GM18511 (cell line): ENCODE data around the gene CHI3L1.

Experiments
- ATAC-seq: cut with Tn5 transposase; IDR thresholded peaks from one replicate; pipeline ENCODE4 v1.9.1; 2021; ENCODE audit warnings: mild to moderate bottlenecking, moderate library complexity; ENCODE audit not compliant: unreplicated experiment

CHI3L1 gene

DNA sequence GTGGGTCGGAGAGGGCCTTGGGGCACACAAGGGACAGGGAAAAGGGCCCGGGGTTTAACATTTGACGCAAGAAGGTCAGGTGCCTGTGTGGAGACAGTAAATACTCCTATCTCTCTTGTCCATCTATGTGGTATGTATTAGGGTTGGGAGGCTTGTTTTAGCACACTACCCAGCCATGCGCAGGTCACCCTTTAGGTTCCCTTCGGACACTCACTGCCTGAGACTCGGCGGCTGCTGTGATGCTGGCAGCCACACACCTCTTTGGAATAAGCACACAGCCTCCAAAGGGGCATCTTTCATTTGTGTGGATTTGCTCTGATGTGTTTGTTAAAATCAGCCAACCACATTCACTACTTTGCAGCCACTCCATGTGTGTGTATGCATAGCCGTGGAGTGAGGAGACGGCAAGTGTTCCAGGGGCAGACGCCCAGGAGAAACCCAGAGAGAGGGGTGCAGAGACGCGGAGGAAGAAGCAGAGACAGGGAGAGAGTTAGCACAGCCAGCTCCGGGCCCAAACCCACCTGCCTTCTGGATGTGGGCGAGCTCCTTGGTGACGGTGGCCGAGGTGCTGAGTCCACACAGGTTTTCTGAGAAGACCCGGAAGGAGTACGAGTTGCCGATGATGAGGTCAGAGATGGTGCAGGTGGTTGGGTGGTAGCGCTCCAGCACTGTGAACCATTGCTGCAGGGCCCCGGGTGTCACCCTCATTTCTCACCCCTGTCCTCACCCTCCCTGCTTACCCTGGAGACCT lies 16.6 kb downstream of the CHI3L1 start:
- ATAC-seq, result no peak

DNA sequence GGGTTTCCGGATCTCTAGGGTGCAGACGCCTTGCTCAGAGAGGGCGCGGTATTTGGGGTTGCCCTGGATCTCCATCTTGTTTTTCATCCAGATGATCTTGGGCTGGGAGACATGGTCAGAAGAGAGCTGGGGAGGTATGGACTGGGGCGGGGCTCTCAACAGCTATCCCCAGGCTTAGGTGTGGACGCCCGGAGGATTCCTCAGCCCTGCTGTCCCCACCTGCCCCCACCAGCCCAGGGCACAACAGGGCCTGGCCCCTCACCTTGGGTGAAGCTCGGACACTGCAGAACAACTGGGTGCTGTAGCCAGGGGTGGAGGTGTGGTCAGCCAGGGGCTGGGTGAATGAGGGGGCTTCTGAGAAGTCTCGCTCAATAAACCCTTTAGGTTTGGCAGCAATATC lies 17.5 kb downstream of the CHI3L1 start:
- no peak for ATAC-seq

DNA sequence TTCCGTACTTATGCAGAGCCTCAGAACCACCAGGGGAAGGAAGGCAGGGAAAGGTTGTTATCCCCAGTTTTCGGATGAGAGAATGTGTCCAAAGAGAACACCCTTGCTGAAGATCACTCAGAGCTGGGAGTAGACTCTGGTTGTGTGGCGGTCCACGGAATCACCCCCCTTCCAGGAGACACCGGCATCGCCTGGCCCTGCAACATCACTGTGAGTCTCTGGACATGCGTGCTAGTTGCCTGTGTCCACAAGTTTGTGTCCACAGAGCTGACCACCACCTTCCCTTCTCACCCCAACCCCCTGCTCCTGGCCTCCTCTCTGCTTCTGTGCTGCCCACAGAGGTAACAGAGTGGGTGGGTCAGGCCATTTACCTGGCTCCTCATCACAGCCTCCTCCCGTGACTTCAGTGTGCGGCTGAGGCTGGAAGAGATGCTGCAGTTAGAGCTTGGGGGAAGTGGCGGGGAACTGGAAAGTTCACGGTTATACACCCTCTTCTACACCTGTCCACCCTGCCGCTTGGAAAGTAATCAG lies 18.2 kb downstream of the CHI3L1 start:
- no peak for ATAC-seq

DNA sequence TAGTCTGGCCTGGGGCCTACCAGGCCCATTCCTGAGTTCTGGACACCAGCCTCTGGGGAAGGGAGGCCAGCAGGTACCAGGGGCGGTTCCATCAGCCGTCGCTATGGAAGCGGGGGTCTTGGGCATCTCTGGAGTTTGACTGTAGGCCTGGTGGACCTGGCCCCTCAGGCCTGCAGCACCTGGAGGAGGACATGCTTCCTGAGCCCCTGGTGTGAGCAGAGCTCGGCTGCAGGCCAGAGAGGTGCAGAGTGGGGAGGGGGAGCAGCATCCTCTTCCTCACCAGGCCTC lies 18.6 kb downstream of the CHI3L1 start:
- no peak for ATAC-seq

DNA sequence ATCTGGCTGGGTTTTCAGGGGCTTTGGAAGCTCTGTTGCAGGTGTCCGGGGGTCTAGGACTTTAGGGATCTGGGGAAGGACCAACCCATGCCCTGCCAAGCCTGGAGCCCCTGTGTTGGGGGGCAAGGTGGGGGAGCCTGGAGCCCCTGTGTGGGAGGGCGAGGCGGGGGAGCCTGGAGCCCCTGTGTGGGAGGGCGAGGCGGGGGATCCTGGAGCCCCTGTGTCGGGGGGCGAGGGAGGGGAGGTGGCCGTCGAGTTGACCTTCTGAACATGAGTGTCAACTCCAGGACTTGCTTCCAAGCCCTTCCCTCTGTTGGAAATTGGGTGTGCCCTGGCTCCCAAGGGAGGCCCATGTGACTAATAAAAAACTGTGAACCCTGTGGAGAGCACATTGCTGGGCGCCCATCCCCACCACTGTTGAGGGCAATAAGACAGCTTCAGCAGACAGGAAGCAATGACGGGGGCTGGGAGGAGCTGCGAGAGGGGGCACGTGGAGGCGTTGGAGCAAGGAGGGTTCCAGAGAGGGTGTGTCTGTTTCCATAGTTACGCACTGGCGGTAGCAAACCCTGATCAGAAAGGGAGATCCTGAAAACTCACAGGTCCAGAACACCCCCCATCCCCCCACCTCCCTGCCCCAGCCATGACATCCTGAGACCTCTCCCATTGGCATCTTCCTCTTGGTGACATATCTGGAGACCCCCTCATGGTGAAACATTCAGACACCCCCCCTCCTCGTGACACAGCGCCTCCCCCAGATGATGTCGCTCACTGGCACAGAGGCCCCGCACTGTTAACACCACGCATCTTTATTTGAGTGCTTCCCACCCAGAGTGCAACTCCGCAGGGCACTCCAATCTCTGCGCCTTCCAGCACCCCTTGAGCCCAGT lies 19.2 kb downstream of the CHI3L1 start:
- no peak for ATAC-seq

DNA sequence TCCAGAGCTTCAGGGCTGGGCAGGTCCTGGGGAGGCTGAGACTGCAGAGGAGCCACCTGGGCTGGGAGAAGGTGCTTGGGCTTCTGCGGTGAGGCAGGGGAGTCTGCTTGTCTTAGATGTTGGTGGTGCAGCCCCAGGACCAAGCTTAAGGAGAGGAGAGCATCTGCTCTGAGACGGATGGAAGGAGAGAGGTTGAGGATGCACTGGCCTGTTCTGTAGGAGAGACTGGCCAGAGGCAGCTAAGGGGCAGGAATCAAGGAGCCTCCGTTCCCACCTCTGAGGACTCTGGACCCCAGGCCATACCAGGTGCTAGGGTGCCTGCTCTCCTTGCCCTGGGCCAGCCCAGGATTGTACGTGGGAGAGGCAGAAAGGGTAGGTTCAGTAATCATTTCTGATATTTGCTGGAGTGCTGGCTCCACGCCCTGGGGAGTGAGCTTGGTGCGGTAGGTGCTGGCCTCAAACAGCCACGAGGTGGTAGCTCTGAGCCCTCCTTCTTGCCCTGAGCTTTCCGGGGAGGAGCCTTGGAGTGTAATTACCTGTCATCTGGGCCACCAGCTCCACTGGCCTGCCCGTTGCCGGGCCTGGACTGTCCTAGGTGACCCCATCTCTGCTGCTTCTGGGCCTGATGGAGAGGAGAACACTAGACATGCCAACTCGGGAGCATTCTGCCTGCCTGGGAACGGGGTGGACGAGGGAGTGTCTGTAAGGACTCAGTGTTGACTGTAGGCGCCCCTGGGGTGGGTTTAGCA lies 20.1 kb downstream of the CHI3L1 start:
- ATAC-seq, result no peak

DNA sequence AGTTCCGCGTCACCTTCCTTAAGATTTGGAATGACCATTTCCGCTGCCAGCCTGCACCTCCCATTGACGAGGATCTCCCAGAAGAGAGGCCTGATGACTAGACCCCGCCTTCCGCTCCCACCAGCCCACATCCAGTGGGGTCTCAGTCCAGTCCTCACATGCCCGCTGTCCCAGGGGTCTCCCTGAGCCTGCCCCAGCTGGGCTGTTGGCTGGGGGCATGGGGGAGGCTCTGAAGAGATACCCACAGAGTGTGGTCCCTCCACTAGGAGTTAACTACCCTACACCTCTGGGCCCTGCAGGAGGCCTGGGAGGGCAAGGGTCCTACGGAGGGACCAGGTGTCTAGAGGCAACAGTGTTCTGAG lies 20.7 kb downstream of the CHI3L1 start:
- ATAC-seq, result no peak

DNA sequence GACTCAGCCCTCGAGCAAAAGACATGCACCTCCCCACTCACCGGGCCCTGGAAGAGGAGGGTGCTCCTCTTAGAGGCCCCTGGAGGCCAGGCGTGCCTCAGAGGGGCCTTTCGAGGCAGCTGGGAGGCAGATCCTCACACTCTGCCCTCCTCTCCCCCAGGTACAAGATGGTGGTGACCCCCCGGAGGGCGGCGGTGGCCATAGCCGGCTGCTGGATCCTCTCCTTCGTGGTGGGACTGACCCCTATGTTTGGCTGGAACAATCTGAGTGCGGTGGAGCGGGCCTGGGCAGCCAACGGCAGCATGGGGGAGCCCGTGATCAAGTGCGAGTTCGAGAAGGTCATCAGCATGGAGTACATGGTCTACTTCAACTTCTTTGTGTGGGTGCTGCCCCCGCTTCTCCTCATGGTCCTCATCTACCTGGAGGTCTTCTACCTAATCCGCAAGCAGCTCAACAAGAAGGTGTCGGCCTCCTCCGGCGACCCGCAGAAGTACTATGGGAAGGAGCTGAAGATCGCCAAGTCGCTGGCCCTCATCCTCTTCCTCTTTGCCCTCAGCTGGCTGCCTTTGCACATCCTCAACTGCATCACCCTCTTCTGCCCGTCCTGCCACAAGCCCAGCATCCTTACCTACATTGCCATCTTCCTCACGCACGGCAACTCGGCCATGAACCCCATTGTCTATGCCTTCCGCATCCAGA lies 21.3 kb downstream of the CHI3L1 start:
- ATAC-seq, result no peak

DNA sequence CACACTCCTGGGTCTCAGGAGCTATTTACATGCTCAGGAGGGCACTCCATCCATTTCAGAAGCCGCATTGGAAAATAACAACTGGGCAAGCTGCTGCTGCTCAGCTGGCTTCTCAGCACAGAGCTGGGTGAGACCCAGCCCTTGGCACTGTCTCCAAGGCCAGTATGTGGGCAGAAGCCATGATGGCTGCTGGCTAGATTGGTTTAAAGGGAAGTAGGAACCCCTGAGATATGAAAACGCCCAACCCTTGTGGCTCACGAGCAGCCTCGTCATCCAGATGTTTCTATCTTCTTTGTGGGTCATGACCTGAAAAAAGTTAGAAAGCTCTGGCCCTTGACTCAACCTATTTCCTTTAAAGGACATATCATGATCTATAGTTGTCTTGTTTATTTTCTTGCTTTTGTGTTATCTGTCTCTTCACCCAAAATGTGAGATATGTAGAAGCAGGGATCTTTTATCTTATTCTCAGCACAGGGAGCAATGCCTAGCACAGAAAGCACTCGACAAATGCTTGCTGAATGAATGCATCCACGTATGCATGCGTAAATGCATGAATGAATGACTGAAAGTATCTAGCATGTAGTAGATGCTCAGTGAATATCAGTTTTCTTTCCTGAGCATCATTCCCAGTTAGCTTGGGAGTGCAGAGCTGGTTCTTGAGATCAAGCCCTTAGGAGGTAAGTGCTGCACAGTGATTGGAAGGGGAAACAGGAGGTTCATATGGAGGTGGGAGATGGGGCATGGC lies 22.4 kb downstream of the CHI3L1 start:
- ATAC-seq, result no peak

DNA sequence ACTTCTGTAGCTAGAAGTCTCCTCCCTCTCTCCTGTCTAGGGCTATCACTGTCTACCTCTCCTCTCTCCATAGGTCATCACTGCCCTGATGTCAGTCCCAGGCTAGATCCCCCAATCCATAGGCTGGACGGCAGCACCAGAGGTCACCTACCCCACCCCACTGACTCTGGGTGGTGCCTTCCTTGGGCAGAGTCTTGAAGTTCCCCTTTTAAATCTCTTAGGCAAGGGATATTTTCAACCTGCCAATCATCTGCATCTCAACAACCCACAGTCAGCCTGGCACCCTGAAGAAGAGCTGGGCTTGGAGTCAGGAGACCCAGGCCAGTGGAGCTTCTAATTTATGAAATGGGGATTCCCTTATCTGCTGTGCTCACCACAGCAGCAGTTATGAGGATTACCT lies 24.1 kb downstream of the CHI3L1 start:
- ATAC-seq, result no peak

DNA sequence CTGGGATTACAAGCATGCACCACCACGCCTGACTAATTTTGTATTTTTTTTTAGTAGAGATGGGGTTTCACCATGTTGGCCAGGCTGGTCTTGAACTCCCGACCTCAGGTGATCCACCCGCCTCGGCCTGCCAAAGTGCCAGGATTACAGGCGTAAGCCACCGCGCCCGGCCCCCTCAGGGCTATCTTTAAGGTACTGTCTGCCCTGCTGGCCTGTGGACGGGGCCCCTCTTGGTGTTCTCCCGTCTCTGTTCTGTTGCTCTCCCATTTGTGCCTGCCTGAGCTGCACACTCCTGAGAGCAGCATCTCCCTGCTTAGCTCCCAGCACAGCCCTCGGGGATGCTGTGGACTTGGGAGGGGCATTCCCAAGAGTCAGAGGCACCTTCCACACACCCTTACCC lies 24.8 kb downstream of the CHI3L1 start:
- ATAC-seq, result no peak

DNA sequence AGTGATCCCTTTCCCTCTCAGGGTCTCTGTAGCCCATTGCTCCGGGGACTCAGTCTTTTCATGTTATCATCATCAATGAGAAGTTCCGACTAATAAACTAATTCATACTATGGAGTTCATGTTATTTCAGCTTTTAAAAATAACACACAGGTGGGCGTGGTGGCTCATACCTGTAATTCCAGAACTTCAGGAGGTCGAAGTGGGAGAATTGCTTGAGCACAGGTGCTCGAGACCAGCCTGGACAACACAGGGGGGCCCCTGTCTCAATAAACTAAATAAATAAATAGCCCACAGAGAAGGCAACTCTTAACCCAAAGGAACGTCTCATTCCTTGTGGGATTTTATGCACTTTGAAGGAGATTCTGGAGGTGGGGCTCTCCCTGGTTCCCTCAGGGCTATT lies 25.3 kb downstream of the CHI3L1 start:
- no peak for ATAC-seq

DNA sequence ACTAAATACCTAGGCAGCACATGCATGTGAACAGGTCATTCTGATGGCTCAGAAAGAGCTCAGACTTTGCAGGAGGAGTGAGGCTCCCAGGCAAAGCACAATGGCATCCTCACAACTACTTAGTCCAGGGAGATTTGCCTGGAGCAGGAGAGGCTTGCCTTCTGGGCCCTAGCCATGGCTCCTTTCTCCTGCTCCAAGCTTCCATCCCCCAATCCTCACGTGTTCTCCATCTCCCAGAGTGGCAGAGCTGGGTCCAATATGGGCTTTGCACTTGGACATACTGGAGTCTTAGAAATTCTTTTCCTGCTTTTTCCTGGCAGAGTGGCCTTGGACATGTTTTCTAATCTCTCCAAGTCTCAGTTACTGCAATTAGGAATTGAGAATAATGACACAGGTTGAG lies 26.7 kb downstream of the CHI3L1 start:
- ATAC-seq, result no peak

DNA sequence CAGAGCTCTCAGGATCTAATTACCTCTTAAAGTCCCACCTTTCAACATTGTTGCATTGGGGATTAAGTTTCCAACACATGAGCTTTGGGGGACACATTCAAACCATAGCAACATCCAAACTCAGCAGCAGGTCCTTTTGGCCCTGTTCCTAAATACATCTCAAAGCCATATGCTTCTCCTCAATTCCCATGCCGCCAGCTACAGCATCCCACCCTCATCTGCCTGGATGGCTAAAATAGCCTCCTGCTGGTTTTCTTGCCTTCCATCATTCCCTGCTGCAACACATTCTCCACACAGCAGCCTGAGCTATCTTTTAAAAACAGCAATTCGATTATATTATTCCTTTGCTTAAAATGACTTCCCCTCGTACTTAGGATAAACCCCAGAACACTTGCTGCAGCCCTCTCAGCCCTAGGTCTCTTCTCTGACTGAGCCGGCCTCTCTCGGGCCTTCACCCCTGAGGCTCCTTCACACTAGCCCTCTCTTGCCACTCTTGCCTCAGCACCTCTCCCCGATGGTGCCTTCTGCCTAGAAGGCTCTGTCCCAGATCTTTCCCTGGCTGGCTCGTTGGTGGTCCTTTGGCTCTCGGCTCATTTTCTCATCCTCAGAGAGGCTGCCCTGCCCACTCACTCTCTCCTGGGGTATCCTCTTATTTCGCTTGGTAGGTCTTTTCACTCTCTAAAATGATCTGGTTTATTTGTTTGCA lies 27.4 kb downstream of the CHI3L1 start:
- ATAC-seq, result no peak

DNA sequence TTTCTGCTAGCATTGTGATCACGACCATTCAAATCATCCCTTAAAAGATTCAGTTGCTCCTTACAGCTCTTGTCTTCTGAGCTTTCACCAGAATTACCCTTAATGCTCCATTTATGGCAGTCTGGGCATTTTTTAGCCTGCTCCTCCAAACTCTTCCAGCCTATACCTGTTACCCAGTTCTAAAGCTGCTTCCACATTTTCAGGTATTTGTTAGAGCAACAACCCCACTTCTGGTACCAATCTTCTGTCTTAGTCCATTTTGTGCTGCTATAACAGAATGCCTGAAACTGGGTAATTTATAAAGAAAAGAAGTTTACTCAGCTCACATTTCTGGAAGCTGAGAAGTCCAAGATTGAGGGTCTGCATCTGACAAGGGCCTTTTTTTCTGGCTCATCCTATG lies 28.1 kb downstream of the CHI3L1 start:
- no peak for ATAC-seq

DNA sequence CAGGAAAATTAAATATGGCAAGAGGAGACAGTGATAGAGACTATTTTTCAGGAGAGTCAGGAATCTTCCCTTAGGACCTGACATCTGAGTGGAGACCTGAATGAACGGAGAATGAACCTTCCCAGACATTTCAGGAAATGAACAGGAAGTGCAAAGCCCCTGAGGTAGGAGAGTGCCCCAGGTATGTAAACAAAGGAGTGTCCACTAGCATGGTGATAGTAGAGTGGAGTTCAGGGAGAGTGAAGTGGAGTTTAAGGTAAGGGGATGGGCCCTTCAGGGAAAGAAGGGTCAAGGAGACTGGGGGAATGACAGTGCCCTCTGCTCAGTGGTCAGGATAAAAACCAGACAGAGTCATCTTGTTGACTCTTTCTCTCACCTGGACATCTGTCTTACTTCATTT lies 30.2 kb downstream of the CHI3L1 start:
- no peak for ATAC-seq

DNA sequence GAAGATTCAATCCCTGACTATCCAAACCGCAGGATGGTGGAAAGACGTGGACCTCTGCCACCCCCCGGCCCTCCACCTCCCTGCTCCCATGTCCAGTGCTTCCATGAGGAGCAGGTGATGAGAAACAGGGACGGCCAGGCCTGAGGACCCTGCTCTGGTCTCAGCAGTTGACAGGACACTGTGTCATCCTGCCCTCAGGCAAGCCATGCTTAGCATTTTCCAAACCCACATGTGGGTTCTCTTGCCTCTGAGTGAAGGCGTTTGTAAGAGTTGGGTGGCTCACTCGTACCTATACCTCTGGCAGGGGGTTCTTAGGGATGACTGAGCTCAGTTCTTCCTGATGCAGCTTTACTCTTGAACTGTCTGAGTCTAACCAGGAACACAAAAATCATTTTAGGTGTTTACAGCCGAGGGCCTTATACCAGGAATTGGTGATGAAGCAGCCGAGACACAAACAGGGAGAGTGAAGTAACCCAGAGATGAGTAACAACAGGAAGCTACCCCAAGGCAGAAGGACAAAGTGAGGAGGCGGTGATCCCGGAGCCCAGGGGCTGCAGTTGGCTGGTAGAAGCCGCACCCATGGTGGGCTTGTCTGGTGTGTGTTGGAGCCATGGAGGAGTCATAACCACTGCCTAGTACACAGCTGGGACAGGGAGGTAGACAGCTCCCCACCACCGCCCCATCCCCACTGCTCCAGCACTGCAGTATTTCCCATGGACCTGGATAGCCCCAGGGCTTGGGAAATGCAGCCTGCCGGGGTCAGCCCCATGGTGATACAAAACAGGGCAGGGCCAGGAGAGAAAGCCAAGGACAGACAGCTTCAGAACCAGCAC lies 32.3 kb downstream of the CHI3L1 start:
- ATAC-seq, result no peak

DNA sequence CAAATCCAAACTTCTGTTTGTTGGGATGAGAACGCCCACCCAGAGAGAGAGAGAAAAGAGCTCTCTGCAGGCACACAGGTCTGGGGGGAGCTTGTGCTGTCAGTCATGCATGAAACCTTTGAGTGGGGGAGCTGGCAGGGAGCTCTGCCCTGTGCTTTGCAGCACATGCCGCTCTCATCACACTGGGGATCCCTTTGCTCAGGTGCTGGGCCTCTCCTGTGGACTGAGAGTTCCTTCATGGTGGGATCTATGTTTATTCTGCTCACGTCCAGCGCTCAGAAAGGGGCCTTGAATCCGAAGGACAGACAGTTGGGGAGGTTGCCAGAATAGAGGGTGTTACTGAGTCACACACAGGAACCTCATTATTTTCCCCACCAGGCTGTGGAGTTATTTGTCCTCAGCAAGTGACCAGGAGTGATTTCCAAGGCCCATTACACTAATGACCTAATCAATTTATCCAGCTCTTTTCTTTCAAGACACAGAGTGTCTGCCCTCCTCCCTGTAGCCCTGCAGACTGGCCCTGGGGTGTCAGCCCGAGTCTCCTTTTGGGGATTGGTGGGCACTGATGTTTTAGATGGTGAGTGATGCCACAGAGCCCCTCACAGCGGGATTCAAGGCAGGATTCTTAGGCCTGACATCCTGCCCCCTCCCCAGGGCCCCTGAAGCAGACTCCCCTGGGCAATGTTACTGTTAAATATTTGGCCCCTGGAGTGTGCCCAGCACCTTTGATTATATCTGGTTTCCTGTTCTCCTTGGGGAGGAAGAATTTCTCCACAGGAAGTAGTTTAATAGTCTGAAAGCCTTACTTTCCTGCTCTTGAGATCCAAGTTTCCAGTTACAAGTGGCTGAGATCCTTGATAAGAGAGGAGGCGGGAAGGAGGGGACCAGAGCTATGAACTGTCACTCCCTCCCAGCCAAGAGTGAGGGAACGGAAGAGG lies 33.2 kb downstream of the CHI3L1 start:
- no peak for ATAC-seq
